ENCODE results near the gene METTL14.

METTL14 gene

GRCh38 chr4:118738090-118738489 lies 52.9 kb downstream of the METTL14 start:
- H3K27ac ChIP-seq (ENCODE audit: low read depth, low read length, poor library complexity, severe bottlenecking) = no peak overlapping the region
- H3K36me3 ChIP-seq (ENCODE audit: insufficient read depth, low read length) = peaks cover 30% of the 10 kb centered on the region; the same call in 1 of the 2 replicates
- H4K20me1 ChIP-seq (ENCODE audit: insufficient read depth, low read length) = no peaks in the 10 kb centered on the region
- no peak overlapping the region for H3K4me2 ChIP-seq (ENCODE audit: low read length)
- H3F3A ChIP-seq (ENCODE audit: insufficient read depth, low read length) = no peaks in the 10 kb centered on the region
- H3K4me3 ChIP-seq (ENCODE audit: low read depth, low read length, poor library complexity, severe bottlenecking) = no peak overlapping the region
- H3K9ac ChIP-seq (ENCODE audit: low read length) = no peak overlapping the region
- H2AFZ ChIP-seq (ENCODE audit: low read length) = no peak overlapping the region
- H3K79me2 ChIP-seq (ENCODE audit: insufficient read depth, low read length) = no peaks in the 10 kb centered on the region
- TF ChIP-seq, protein P1, sequence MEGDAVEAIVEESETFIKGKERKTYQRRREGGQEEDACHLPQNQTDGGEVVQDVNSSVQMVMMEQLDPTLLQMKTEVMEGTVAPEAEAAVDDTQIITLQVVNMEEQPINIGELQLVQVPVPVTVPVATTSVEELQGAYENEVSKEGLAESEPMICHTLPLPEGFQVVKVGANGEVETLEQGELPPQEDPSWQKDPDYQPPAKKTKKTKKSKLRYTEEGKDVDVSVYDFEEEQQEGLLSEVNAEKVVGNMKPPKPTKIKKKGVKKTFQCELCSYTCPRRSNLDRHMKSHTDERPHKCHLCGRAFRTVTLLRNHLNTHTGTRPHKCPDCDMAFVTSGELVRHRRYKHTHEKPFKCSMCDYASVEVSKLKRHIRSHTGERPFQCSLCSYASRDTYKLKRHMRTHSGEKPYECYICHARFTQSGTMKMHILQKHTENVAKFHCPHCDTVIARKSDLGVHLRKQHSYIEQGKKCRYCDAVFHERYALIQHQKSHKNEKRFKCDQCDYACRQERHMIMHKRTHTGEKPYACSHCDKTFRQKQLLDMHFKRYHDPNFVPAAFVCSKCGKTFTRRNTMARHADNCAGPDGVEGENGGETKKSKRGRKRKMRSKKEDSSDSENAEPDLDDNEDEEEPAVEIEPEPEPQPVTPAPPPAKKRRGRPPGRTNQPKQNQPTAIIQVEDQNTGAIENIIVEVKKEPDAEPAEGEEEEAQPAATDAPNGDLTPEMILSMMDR (IDR thresholded peaks at IDR 0.05; ENCODE audit: low read length) = no peak
- TF ChIP-seq EZH2 (IDR thresholded peaks at IDR 0.05; ENCODE audit: borderline replicate concordance, low read length) = no peak
- H3K9me3 ChIP-seq (ENCODE audit: low read length) = no peaks in the 10 kb centered on the region
- H3K9me2 ChIP-seq (ENCODE audit: low read depth, low read length) = no peaks in the 10 kb centered on the region
- no peaks in the 10 kb centered on the region for H3K4me1 ChIP-seq (ENCODE audit: insufficient read depth, low read length, severe bottlenecking)
- H3K27me3 ChIP-seq (ENCODE audit: insufficient read depth, low read length) = no peaks in the 10 kb centered on the region

- Histone ChIP-seq H3K36me3 (ENCODE audit: insufficient read depth, low read length) (peaks cover 35% of the 10 kb centered on the region; the same call in 1 of the 2 replicates), H3K4me3 (ENCODE audit: low read depth, low read length, poor library complexity, severe bottlenecking) (no peak overlapping the region), H3K27me3 (ENCODE audit: insufficient read depth, low read length) (no peaks in the 10 kb centered on the region), H3K9me2 (ENCODE audit: low read depth, low read length) (no peaks in the 10 kb centered on the region), H3K9ac (ENCODE audit: low read length) (no peak overlapping the region), H3K27ac (ENCODE audit: low read depth, low read length, poor library complexity, severe bottlenecking) (no peak overlapping the region), H3K4me1 (ENCODE audit: insufficient read depth, low read length, severe bottlenecking) (no peaks in the 10 kb centered on the region), H3K4me2 (ENCODE audit: low read length) (no peak overlapping the region), H3K9me3 (ENCODE audit: low read length) (no peaks in the 10 kb centered on the region), H3F3A (ENCODE audit: insufficient read depth, low read length) (no peaks in the 10 kb centered on the region), H2AFZ (ENCODE audit: low read length) (no peak overlapping the region), H4K20me1 (ENCODE audit: insufficient read depth, low read length) (no peaks in the 10 kb centered on the region), H3K79me2 (ENCODE audit: insufficient read depth, low read length) (no peaks in the 10 kb centered on the region)
- no peak for TF ChIP-seq EZH2 (IDR thresholded peaks at IDR 0.05; ENCODE audit: borderline replicate concordance, low read length)
Measured at GRCh38 chr4:118739022-118739713, 54.0 kb downstream of the METTL14 start.

GRCh38 chr4:118740869-118741268 lies 55.7 kb downstream of the METTL14 start:
- Histone ChIP-seq H3K4me3 (ENCODE audit: low read depth, low read length, poor library complexity, severe bottlenecking) (no peak overlapping the region), H3K27ac (ENCODE audit: low read depth, low read length, poor library complexity, severe bottlenecking) (no peak overlapping the region), H3K79me2 (ENCODE audit: insufficient read depth, low read length) (no peaks in the 10 kb centered on the region), H3K9me3 (ENCODE audit: low read length) (no peaks in the 10 kb centered on the region), H3K4me1 (ENCODE audit: insufficient read depth, low read length, severe bottlenecking) (no peaks in the 10 kb centered on the region), H4K20me1 (ENCODE audit: insufficient read depth, low read length) (no peaks in the 10 kb centered on the region), H3K27me3 (ENCODE audit: insufficient read depth, low read length) (no peaks in the 10 kb centered on the region), H3K9ac (ENCODE audit: low read length) (no peak overlapping the region), H3F3A (ENCODE audit: insufficient read depth, low read length) (no peaks in the 10 kb centered on the region), H3K4me2 (ENCODE audit: low read length) (no peak overlapping the region), H3K9me2 (ENCODE audit: low read depth, low read length) (no peaks in the 10 kb centered on the region), H3K36me3 (ENCODE audit: insufficient read depth, low read length) (peaks cover 35% of the 10 kb centered on the region; the same call in 1 of the 2 replicates), H2AFZ (ENCODE audit: low read length) (no peak overlapping the region)
- no peak for TF ChIP-seq EZH2 (IDR thresholded peaks at IDR 0.05; ENCODE audit: borderline replicate concordance, low read length)
- TF ChIP-seq, protein P1 (IDR thresholded peaks at IDR 0.05; ENCODE audit: low read length) = peak; percentile 32
